ENCODE results near the gene MAD1L1. TPM values are rescaled to one million over a fixed set of nuclear protein-coding genes. Genes with fewer than 3 reads are reported as not detected.

MAD1L1 gene
- total RNA-seq, 1 experiment from 2014 or later: 38.5 TPM

GRCh38 chr7:1861799-1862458 lies 370.8 kb downstream of the MAD1L1 start:
- no peaks in the 10 kb centered on the region for H3K4me1 ChIP-seq (ENCODE audit: control insufficient read depth in 1 of 2, insufficient read depth in 2 of 2, low read length in 2 of 2)
- CTCF ChIA-PET: no interaction called here
- TF ChIP-seq CEBPB (IDR thresholded peaks at IDR 0.05; ENCODE audit: low read depth) (no peak), JUND (IDR thresholded peaks at IDR 0.05) (no peak), ATF3 (IDR thresholded peaks at IDR 0.05) (no peak), YY1 (IDR thresholded peaks at IDR 0.05; ENCODE audit: extremely low read depth, insufficient replicate concordance, low read depth, low read length) (no peak), SP1 (IDR thresholded peaks at IDR 0.05; ENCODE audit: low read depth) (no peak), SIN3A (IDR thresholded peaks at IDR 0.05; ENCODE audit: low read depth) (no peak), FOSL1 (IDR thresholded peaks at IDR 0.05; ENCODE audit: low read depth) (no peak), CBX3 (IDR thresholded peaks at IDR 0.05; ENCODE audit: low read depth) (no peak), TCF7L2 (IDR thresholded peaks at IDR 0.05; ENCODE audit: borderline replicate concordance, extremely low read depth, insufficient read depth, insufficient read length) (no peak), ELF1 (IDR thresholded peaks at IDR 0.05; ENCODE audit: borderline replicate concordance, low read depth) (no peak), EZH2phosphoT487 (IDR thresholded peaks at IDR 0.05; ENCODE audit: borderline replicate concordance) (no peak), POLR2AphosphoS5 (IDR thresholded peaks at IDR 0.05; ENCODE audit: low read depth, low read length) (no peak), ZNF274 (IDR thresholded peaks at IDR 0.05; ENCODE audit: low read depth, low read length) (no peak), ZBTB33 (IDR thresholded peaks at IDR 0.05; ENCODE audit: extremely low read depth, insufficient replicate concordance, low read length) (no peak), SRF (IDR thresholded peaks at IDR 0.05; ENCODE audit: low read depth) (no peak), ZFX (IDR thresholded peaks at IDR 0.05) (no peak), POLR2A (IDR thresholded peaks at IDR 0.05; ENCODE audit: borderline replicate concordance, extremely low read depth, insufficient read depth, insufficient read length) (no peak), CTCF (IDR thresholded peaks at IDR 0.05 in 2 of 3, conservative IDR thresholded peaks at IDR 0.05 in 1 of 3; ENCODE audit: borderline replicate concordance in 1 of 3, insufficient read depth in 1 of 3, low read depth in 2 of 3, low read length in 2 of 3) (no peak), REST (IDR thresholded peaks at IDR 0.05; ENCODE audit: low read depth) (no peak), RAD21 (IDR thresholded peaks at IDR 0.05; ENCODE audit: low read depth) (no peak)
- POLR2A ChIA-PET: no interaction called here
- H3K4me2 ChIP-seq (ENCODE audit: low read length): no peak overlapping the region
- no peak overlapping the region for H2AFZ ChIP-seq (ENCODE audit: low read depth, low read length, poor library complexity, severe bottlenecking)
- H3K9ac ChIP-seq (ENCODE audit: low read length): no peak overlapping the region
- no peak overlapping the region for H3K4me3 ChIP-seq (replicated peaks in 1 of 2; ENCODE audit: low read depth in 1 of 2, low read length in 2 of 2)
- intact Hi-C loops (cut with micrococcal nuclease): no loop called here
- no peaks in the 10 kb centered on the region for H4K20me1 ChIP-seq (ENCODE audit: insufficient read depth)
- no peaks in the 10 kb centered on the region for H3K36me3 ChIP-seq (ENCODE audit: control insufficient read depth in 1 of 2, insufficient read depth in 2 of 2, low read length in 2 of 2)
- H3K9me3 ChIP-seq (ENCODE audit: control insufficient read depth in 1 of 2, insufficient read depth in 1 of 2, low read depth in 1 of 2, low read length in 2 of 2): no peaks in the 10 kb centered on the region
- ATAC-seq: no peak
- H3K9me2 ChIP-seq (ENCODE audit: insufficient read depth): no peaks in the 10 kb centered on the region
- no TSS peak for BruUV-seq (replicated peaks)
- H3K79me2 ChIP-seq (ENCODE audit: insufficient read depth, low read length): no peaks in the 10 kb centered on the region
- DNase-seq (ENCODE audit: low read depth, low spot score): no peak
- RAD21 ChIA-PET (ENCODE audit: low non-redundant PET in 1 of 2, low total read pairs in 2 of 2, uncharacterized antibody in 2 of 2, unreplicated experiment in 2 of 2): no interaction called here
- no peak overlapping the region for H3K27ac ChIP-seq (ENCODE audit: low read depth, low read length)
- H3K27me3 ChIP-seq (ENCODE audit: insufficient read depth, low read length): no peaks in the 10 kb centered on the region
